Measurements from ENCODE around the gene ACTA2.

The ACTA2 gene

DNA sequence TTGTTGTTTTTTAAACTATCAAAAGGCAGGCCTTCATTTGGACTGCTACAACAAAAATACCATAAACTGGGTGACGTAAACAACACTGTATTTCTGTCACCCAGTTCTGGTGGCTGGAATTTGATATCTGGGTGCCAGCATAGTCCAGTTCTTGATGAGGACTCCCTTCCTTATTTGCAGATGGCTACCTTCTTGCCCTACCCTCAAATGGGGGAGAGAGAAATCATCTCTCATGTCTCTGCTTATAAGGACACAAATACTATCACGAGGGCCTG lies 25.2 kb downstream of the ACTA2 start:
- Histone ChIP-seq H3K4me2 (ENCODE audit: low read length) (no peak overlapping the region), H3K27ac (ENCODE audit: low read depth, low read length, poor library complexity, severe bottlenecking) (no peak overlapping the region), H2AFZ (ENCODE audit: low read length) (no peak overlapping the region), H4K20me1 (ENCODE audit: insufficient read depth, low read length) (no peaks in the 10 kb centered on the region), H3K9me2 (ENCODE audit: low read depth, low read length) (no peaks in the 10 kb centered on the region), H3K9ac (ENCODE audit: low read length) (no peak overlapping the region), H3K36me3 (ENCODE audit: insufficient read depth, low read length) (no peaks in the 10 kb centered on the region), H3F3A (ENCODE audit: insufficient read depth, low read length) (no peaks in the 10 kb centered on the region), H3K4me3 (ENCODE audit: low read depth, low read length, poor library complexity, severe bottlenecking) (no peak overlapping the region), H3K79me2 (ENCODE audit: insufficient read depth, low read length) (no peaks in the 10 kb centered on the region), H3K9me3 (ENCODE audit: low read length) (no peaks in the 10 kb centered on the region), H3K27me3 (ENCODE audit: insufficient read depth, low read length) (no peaks in the 10 kb centered on the region), H3K4me1 (ENCODE audit: insufficient read depth, low read length, severe bottlenecking) (peaks cover 4% of the 10 kb centered on the region)
- TF ChIP-seq, protein P1, sequence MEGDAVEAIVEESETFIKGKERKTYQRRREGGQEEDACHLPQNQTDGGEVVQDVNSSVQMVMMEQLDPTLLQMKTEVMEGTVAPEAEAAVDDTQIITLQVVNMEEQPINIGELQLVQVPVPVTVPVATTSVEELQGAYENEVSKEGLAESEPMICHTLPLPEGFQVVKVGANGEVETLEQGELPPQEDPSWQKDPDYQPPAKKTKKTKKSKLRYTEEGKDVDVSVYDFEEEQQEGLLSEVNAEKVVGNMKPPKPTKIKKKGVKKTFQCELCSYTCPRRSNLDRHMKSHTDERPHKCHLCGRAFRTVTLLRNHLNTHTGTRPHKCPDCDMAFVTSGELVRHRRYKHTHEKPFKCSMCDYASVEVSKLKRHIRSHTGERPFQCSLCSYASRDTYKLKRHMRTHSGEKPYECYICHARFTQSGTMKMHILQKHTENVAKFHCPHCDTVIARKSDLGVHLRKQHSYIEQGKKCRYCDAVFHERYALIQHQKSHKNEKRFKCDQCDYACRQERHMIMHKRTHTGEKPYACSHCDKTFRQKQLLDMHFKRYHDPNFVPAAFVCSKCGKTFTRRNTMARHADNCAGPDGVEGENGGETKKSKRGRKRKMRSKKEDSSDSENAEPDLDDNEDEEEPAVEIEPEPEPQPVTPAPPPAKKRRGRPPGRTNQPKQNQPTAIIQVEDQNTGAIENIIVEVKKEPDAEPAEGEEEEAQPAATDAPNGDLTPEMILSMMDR (IDR thresholded peaks at IDR 0.05; ENCODE audit: low read length): no peak
- no peak for TF ChIP-seq EZH2 (IDR thresholded peaks at IDR 0.05; ENCODE audit: borderline replicate concordance, low read length)

DNA sequence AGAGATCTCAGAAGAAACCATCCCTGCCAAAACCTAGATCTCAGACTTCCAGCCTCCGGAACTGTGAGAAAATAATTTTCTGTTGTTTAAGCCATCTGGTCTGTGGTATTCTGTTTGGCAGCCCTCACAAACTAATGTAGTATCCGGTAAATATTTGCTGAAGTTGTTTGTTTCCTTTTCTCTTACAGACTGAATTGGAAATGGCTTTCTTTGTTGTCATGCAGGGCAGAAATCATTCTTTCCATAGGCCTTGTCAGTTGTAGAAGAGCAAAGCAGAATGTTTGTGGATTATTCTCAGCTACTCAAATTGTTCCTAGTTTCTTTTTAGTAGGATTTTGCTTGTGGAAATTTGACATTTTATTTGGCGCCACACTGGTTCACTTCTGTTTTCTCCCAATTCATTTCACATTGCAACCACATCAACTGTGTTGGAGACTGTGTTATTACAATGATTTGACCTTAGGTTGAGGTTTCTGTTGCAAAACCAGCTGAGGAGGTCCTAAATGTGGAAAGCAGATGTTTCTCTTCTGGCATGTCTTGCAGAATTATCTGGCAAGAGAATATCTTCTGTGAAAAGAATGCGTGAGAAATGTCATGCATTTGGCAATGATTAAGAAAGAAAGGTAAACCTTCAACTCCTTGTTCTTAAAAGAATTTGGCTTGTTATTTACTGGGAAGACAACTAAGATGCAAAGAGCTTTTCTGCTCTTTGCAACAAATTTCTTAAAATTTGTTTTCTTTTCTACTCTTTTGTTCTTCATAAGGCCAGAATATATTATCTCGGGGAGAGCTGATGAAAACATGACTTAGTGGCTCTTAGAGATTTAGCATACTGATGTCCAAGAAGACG lies 25.8 kb downstream of the ACTA2 start:
- Histone ChIP-seq H3K9me2 (ENCODE audit: low read depth, low read length) (no peaks in the 10 kb centered on the region), H3K79me2 (ENCODE audit: insufficient read depth, low read length) (no peaks in the 10 kb centered on the region), H3K9me3 (ENCODE audit: low read length) (no peaks in the 10 kb centered on the region), H3K4me1 (ENCODE audit: insufficient read depth, low read length, severe bottlenecking) (no peaks in the 10 kb centered on the region), H2AFZ (ENCODE audit: low read length) (no peak overlapping the region), H3K36me3 (ENCODE audit: insufficient read depth, low read length) (no peaks in the 10 kb centered on the region), H3K27me3 (ENCODE audit: insufficient read depth, low read length) (no peaks in the 10 kb centered on the region), H4K20me1 (ENCODE audit: insufficient read depth, low read length) (no peaks in the 10 kb centered on the region), H3K4me3 (ENCODE audit: low read depth, low read length, poor library complexity, severe bottlenecking) (no peak overlapping the region), H3F3A (ENCODE audit: insufficient read depth, low read length) (no peaks in the 10 kb centered on the region), H3K4me2 (ENCODE audit: low read length) (no peak overlapping the region), H3K9ac (ENCODE audit: low read length) (no peak overlapping the region), H3K27ac (ENCODE audit: low read depth, low read length, poor library complexity, severe bottlenecking) (no peak overlapping the region)
- TF ChIP-seq EZH2 (IDR thresholded peaks at IDR 0.05; ENCODE audit: borderline replicate concordance, low read length): no peak
- TF ChIP-seq, protein P1 (IDR thresholded peaks at IDR 0.05; ENCODE audit: low read length): no peak

DNA sequence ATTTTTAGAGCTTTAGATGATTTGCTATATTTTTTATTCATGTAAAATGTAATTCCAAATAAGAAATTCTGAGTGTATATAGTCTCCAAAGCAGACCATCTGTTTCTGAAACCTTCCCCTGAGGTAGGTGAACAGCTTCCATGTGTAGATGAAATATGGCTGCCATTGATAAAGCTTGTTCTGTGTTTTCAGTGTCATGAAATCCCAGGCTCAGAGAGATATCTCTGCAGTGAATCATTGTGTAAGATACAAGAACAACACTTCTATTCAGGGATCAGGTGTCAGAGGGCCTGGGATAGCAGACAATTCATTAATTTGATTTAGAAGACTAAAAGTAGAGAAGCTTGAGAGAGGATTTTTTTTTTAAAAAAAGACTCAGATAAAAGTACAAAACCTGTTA lies 29.1 kb downstream of the ACTA2 start:
- H3K9ac ChIP-seq (ENCODE audit: low read length): no peak overlapping the region
- no peaks in the 10 kb centered on the region for H3K9me2 ChIP-seq (ENCODE audit: low read depth, low read length)
- no peaks in the 10 kb centered on the region for H3K36me3 ChIP-seq (ENCODE audit: insufficient read depth, low read length)
- TF ChIP-seq EZH2 (IDR thresholded peaks at IDR 0.05; ENCODE audit: borderline replicate concordance, low read length): no peak
- TF ChIP-seq, protein P1 (IDR thresholded peaks at IDR 0.05; ENCODE audit: low read length): no peak
- no peak overlapping the region for H3K4me2 ChIP-seq (ENCODE audit: low read length)
- no peaks in the 10 kb centered on the region for H3K4me1 ChIP-seq (ENCODE audit: insufficient read depth, low read length, severe bottlenecking)
- no peaks in the 10 kb centered on the region for H3K9me3 ChIP-seq (ENCODE audit: low read length)
- no peaks in the 10 kb centered on the region for H3F3A ChIP-seq (ENCODE audit: insufficient read depth, low read length)
- no peaks in the 10 kb centered on the region for H3K79me2 ChIP-seq (ENCODE audit: insufficient read depth, low read length)
- no peak overlapping the region for H3K27ac ChIP-seq (ENCODE audit: low read depth, low read length, poor library complexity, severe bottlenecking)
- H3K4me3 ChIP-seq (ENCODE audit: low read depth, low read length, poor library complexity, severe bottlenecking): no peak overlapping the region
- H4K20me1 ChIP-seq (ENCODE audit: insufficient read depth, low read length): no peaks in the 10 kb centered on the region
- no peaks in the 10 kb centered on the region for H3K27me3 ChIP-seq (ENCODE audit: insufficient read depth, low read length)
- no peak overlapping the region for H2AFZ ChIP-seq (ENCODE audit: low read length)
